ENCODE measurements around the gene INPP5A. TPM values are rescaled to one million over a fixed set of nuclear protein-coding genes. Genes with fewer than 3 reads are reported as not detected.

Gene INPP5A
- total RNA-seq, 4 donors from 2014 or later = 16.9 to 58.2 (median 29.5) TPM

GRCh38 chr10:132813560-132814468 lies 276.2 kb downstream of the INPP5A start:
- intact Hi-C loops (cut with DNase I) = no loop called here
- 56 to 71% methylated on average over 6 to 7 of the region's 28 CpGs for WGBS, 2 donors
- TF ChIP-seq POLR2A (IDR thresholded peaks at IDR 0.05) (no peak), CTCF (IDR thresholded peaks at IDR 0.05) (no peak)
- DNase-seq = no peak
- H3K27me3 ChIP-seq = peaks cover 0 to 93% (median 0%) of the 10 kb centered on the region in 4 donors
- H3K4me3 ChIP-seq = no peak overlapping the region
- no peaks in the 10 kb centered on the region for H3K36me3 ChIP-seq
- no peaks in the 10 kb centered on the region for H3K9me3 ChIP-seq
- no peaks in the 10 kb centered on the region for H3K4me1 ChIP-seq
- H3K27ac ChIP-seq = no peak overlapping the region

- no peak for TF ChIP-seq CTCF (IDR thresholded peaks at IDR 0.05)
- no peak for TF ChIP-seq POLR2A (IDR thresholded peaks at IDR 0.05)
- H3K9me3 ChIP-seq = no peaks in the 10 kb centered on the region
- no peaks in the 10 kb centered on the region for H3K36me3 ChIP-seq
- no peaks in the 10 kb centered on the region for H3K4me1 ChIP-seq
- H3K4me3 ChIP-seq = no peak overlapping the region
- H3K27me3 ChIP-seq = peaks cover 0 to 91% (median 0%) of the 10 kb centered on the region in 4 donors
- no peak for DNase-seq
- 60 to 66% methylated on average over 5 to 14 of the region's 16 CpGs for WGBS, 2 donors
- H3K27ac ChIP-seq = no peak overlapping the region
- intact Hi-C loops (cut with DNase I) = no loop called here
These were observed 276.9 kb downstream of the INPP5A start for GRCh38 chr10:132814469-132814856.

DNA sequence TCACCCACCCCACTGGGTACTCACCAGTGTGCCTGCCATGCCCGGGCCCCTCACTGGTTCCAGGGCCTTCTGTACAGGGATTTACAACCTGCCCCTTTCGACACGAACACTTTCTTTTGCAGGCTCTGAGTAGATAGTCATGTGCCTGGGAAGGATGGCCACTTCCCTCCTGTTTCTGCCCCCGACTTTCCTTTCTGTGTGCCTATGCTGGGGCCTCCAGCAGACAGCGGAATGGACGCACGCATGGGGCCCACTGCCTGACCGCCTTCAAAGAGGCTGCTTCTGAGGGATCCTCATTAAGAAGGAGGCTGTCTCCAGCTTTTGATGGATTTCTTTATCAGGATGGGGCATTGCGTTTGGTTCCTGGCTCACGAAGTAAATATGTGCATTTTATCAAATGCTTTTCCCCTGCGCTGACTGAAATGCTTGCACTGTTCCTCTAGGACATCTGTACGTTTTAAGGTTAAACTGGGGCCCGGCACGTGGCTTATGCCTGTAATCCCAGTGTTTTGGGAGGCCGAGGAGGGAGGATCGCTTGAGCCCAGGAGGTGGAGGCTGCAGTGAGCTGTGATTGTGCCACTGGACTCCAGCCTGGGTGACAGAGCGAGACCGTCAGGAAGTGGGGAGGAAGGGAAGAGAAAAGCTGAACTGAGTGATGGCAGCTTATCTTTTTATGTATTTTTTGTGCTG lies 277.7 kb downstream of the INPP5A start:
- H3K27me3 ChIP-seq = peaks cover 0 to 84% (median 0%) of the 10 kb centered on the region in 4 donors
- H3K9me3 ChIP-seq = no peaks in the 10 kb centered on the region
- H3K4me1 ChIP-seq = no peaks in the 10 kb centered on the region
- intact Hi-C loops (cut with DNase I) = no loop called here
- no peak for TF ChIP-seq CTCF (IDR thresholded peaks at IDR 0.05)
- no peaks in the 10 kb centered on the region for H3K36me3 ChIP-seq
- no peak overlapping the region for H3K4me3 ChIP-seq
- no peak for DNase-seq
- H3K27ac ChIP-seq = no peak overlapping the region
- 70 to 80% methylated on average over 10 to 13 of the region's 18 CpGs for WGBS, 2 donors

DNA sequence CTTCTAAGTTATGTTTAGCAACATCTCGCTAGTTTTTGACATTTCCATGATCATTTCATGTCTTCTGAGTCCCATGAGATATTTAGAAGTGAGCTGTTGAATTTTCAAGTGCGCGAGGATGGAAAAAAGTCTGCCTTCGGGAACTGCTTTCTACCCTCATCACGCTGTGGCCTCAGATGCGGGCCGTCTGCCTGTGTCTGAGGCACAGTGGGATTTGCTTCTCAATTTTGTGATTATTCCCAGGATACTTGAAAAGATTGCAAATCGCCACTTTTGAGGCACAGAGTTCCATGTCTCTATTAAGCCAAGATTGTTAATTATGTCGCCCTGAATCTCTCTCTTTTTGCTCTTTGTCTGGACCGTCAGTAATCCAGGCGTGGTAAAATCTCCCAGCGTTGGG lies 279.1 kb downstream of the INPP5A start:
- H3K4me1 ChIP-seq = no peaks in the 10 kb centered on the region
- no peak for DNase-seq
- no peaks in the 10 kb centered on the region for H3K36me3 ChIP-seq
- H3K9me3 ChIP-seq = no peaks in the 10 kb centered on the region
- no peak overlapping the region for H3K4me3 ChIP-seq
- H3K27ac ChIP-seq = no peak overlapping the region
- 77 to 87% methylated on average over 12 of the region's 12 CpGs for WGBS, 2 donors
- no peak for TF ChIP-seq CTCF (IDR thresholded peaks at IDR 0.05)
- TF ChIP-seq POLR2A (IDR thresholded peaks at IDR 0.05) = no peak
- intact Hi-C loops (cut with DNase I) = no loop called here
- peaks cover 0 to 70% (median 0%) of the 10 kb centered on the region in 4 donors for H3K27me3 ChIP-seq

DNA sequence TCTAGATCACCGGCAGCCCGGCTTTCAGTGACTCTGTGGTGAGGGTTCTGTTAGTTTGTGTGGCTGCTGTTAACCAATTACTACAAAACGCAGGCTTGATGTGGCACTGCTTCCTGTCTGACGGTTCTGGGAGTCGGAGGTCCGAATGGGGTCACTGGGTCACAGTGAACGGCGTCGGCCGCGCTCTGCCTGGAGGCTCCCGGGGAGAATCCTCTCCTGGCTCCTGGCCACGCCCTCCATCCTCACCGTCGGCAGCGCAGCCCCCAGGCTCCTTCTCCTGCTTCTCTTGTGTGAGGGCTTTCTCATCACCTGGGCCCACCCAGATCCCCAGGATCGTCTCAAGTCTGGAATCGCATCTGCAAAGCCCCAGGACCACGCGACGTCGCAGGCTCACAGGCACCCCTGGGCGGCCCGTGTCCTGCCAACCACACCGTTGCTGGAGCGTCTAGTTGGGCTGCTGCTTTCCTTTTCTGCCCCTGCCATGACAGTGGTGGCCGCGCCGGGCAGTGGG lies 280.2 kb downstream of the INPP5A start:
- Histone ChIP-seq H3K9me3 (no peaks in the 10 kb centered on the region), H3K27me3 (peaks cover 0 to 60% (median 0%) of the 10 kb centered on the region in 4 donors), H3K36me3 (no peaks in the 10 kb centered on the region), H3K4me3 (no peak overlapping the region), H3K27ac (no peak overlapping the region), H3K4me1 (no peaks in the 10 kb centered on the region)
- TF ChIP-seq POLR2A (IDR thresholded peaks at IDR 0.05) (no peak), CTCF (IDR thresholded peaks at IDR 0.05) (no peak)
- DNase-seq = no peak
- intact Hi-C loops (cut with DNase I) = no loop called here
- WGBS, 2 donors = 78 to 81% methylated on average over 12 to 19 of the region's 29 CpGs
